ENCODE measurements around the gene FGD6. TPM values are rescaled to one million over a fixed set of nuclear protein-coding genes. Genes with fewer than 3 reads are reported as not detected.

Gene FGD6
- total RNA-seq: 1 to 10 TPM in 1 of 2 experiments, under 1 TPM in 1; 0.78 to 1.1 TPM

DNA sequence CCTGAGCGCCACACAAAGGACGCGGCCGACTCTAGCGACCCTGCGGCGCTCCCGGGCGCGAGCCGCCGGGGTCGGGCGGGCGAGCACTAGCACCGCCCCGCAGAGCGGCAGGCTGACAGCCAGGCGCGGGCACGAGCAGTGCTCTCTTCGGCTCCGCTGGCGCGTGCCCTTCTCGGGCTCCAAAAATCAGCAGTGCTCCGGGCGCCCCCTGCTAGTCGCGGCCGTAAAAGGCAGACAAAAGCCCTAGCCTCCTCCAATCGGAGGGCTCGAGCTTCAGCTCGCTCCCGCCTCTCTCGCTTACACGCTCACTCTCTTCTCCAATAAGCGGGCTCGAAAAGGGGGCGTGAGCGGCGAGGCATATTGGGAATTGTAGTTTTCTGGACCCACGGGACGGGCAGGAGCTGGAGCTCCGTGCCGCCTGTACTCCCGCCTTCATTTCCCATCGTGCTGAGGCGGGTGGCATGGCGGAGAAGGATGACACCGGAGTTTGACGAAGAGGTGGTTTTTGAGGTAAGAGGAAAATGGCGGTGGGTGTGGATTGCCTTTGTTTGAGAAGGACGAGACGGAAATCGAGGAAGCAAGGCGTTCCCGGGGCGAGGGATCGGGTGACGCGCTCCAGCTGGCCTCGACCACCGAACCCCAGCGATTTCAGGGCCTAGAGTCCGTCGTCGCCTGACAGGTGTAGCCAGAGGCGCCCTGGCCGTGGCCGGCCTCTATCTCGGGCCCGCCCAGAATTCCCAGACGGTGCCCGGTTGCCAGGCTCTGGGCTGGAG lies at the start of gene FGD6, which contains the start of gene VEZT:
Gene FGD6 (minus strand): TSS at position 91 of the 773 bp plus-strand sequence. CDS start 227 bp downstream, outside the sequence.
Gene VEZT (plus strand): TSS at position 431 of the 773 bp plus-strand sequence. CDS start 44 bp downstream, at position 475.
- peak within 1 kb of the TSS; percentile 95 for H3K27ac Mint-ChIP-seq
- CTCF ChIA-PET: interaction anchor here (0.6 to 1.8 kb wide), 11 partner anchors 11 to 317 kb away, joined by 3 to 19 read pairs (median 4); partner anchors contain the start of genes METAP2 and NR2C1
- H3K27me3 Mint-ChIP-seq: no peaks in the 10 kb centered on the region
- peaks cover 35% of the 10 kb centered on the region for H3K4me1 Mint-ChIP-seq (ENCODE audit: low read depth)
- peak; percentile 99 for DNase-seq
- H3K4me3 Mint-ChIP-seq: peak within 1 kb of the TSS; percentile 89
- intact Hi-C loops (cut with micrococcal nuclease): loop anchor here (1.0 to 5.0 kb wide), 11 partner anchors 100 to 1010 kb away; partner anchors contain the start of genes LTA4H, METAP2, NDUFA12 and NR2C1
- H3K36me3 Mint-ChIP-seq: peaks cover 3% of the 10 kb centered on the region
- H3K9me3 Mint-ChIP-seq: no peaks in the 10 kb centered on the region
- POLR2A ChIA-PET: interaction anchor here (0.6 to 2.2 kb wide), 7 partner anchors 30 to 725 kb away, joined by 3 to 16 read pairs (median 5); partner anchors contain the start of genes AMDHD1, CCDC38, METAP2 and NR2C1

DNA sequence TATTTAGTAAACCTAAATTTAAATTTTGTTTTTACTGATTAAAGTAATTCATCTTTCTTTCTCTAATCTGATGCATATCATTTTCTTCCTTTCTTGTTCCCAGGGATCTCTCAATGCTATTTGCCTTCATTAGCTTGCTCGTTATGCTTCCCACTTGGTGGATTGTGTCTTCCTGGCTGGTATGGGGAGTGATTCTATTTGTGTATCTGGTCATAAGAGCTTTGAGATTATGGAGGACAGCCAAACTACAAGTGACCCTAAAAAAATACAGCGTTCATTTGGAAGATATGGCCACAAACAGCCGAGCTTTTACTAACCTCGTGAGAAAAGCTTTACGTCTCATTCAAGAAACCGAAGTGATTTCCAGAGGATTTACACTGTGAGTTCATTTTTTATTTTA lies 49.0 kb upstream of the FGD6 start:
- intact Hi-C loops (cut with micrococcal nuclease): no loop called here
- POLR2A ChIA-PET: no interaction called here

DNA sequence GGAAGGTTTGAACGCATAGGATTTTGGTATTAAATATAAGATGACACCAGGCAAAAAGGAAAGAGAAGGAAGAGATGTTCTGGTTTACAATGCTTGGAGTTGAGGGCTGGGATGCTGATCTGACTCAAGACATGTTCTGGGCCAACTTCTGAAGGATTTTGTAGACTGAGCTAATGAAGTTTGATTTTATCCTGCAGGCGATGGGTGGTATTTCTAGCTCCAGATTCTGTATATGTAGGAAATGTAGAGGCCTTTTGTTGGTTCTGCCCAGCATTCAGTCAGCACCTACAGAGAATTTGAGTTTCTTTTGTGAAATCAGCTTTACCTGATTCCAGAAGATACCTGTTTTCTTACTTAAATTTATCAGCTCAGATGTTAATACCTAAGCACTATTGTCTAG lies 48.5 kb upstream of the FGD6 start:
- Mint-ChIP-seq H3K9me3 (no peaks in the 10 kb centered on the region), H3K27ac (no peak overlapping the region), H3K27me3 (no peaks in the 10 kb centered on the region), H3K4me3 (no peak overlapping the region), H3K36me3 (peaks cover 19% of the 10 kb centered on the region), H3K4me1 (ENCODE audit: low read depth) (no peaks in the 10 kb centered on the region)
- ChIA-PET CTCF (interaction anchor here (1.1 kb wide), 1 partner anchor 269 kb away, joined by 5 read pairs; no protein-coding TSS in a partner anchor), POLR2A (no interaction called here)
- no peak for DNase-seq
- intact Hi-C loops (cut with micrococcal nuclease): no loop called here

More for the DNA sequence above, 49.0 kb upstream of the FGD6 start:
- no peaks in the 10 kb centered on the region for H3K4me1 Mint-ChIP-seq (ENCODE audit: low read depth)
- CTCF ChIA-PET: interaction anchor here (1.1 kb wide), 1 partner anchor 268 kb away, joined by 5 read pairs; no protein-coding TSS in a partner anchor
- no peak overlapping the region for H3K27ac Mint-ChIP-seq
- H3K36me3 Mint-ChIP-seq: peaks cover 19% of the 10 kb centered on the region
- H3K4me3 Mint-ChIP-seq: no peak overlapping the region
- no peaks in the 10 kb centered on the region for H3K9me3 Mint-ChIP-seq
- DNase-seq: no peak
- H3K27me3 Mint-ChIP-seq: no peaks in the 10 kb centered on the region

DNA sequence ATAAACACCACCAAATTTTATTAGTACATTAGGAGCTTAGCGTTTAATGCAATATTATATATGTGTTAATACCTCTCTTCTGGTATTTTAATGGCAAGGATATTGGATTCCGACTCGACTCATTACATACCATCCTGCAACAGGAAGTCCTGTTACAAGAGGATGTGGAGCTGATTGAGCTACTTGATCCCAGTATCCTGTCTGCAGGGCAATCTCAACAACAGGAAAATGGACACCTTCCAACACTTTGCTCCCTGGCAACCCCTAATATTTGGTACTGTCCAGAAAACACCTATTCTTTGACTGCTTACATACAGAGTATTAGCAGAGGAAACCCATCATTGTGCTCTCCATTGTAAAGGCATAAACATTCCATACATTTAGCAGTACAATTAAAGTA lies 45.5 kb upstream of the FGD6 start:
- Mint-ChIP-seq H3K27me3 (no peaks in the 10 kb centered on the region), H3K36me3 (peaks cover 22% of the 10 kb centered on the region), H3K4me3 (no peak overlapping the region), H3K9me3 (no peaks in the 10 kb centered on the region), H3K27ac (no peak overlapping the region), H3K4me1 (ENCODE audit: low read depth) (no peaks in the 10 kb centered on the region)
- no peak for DNase-seq
- CTCF ChIA-PET: no interaction called here
- intact Hi-C loops (cut with micrococcal nuclease): no loop called here
- POLR2A ChIA-PET: no interaction called here

DNA sequence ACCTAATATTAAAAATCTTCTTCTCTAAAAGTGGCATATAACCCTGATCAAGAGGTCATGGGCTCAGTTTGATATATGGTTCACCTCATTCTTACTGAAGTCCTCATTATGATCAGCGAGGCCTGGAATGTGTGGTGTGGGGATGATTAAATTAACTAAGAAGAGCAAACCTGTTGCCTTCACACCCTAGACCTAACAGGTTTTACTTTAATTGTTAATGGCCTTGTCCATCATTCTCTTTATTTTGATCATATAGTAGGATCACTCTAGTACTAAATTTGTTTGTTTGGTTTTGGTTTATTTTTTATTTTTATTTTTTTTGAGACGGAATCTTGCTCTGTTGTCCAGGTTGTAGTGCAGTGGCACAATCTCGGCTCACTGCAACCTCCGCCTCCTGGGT lies 43.8 kb upstream of the FGD6 start:
- H3K4me3 Mint-ChIP-seq: no peak overlapping the region
- no peak for DNase-seq
- ChIA-PET CTCF (no interaction called here), POLR2A (no interaction called here)
- intact Hi-C loops (cut with micrococcal nuclease): no loop called here
- no peaks in the 10 kb centered on the region for H3K4me1 Mint-ChIP-seq (ENCODE audit: low read depth)
- H3K27me3 Mint-ChIP-seq: no peaks in the 10 kb centered on the region
- H3K36me3 Mint-ChIP-seq: peaks cover 25% of the 10 kb centered on the region
- no peak overlapping the region for H3K27ac Mint-ChIP-seq
- H3K9me3 Mint-ChIP-seq: no peaks in the 10 kb centered on the region

DNA sequence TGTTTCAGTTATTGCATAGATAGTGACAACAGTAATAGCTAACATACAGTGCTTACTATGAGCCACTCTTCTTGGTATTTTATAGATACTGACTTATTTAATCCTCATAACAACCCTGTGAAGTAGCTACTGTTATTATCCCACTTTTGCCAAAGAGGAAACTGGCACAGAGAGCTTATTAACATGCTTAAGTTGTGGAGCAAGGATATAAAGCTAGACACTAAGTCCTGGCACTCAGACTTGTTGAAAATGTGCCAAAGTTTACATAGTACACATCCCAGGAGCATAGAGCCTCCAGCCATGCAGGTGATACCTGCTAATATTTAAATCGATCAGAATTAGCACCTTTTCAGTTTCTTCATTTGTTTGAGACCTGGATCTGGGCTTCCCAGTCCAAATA lies 42.1 kb upstream of the FGD6 start:
- no peak overlapping the region for H3K27ac Mint-ChIP-seq
- CTCF ChIA-PET: interaction anchor here (1.0 kb wide), 1 partner anchor 35 kb away, joined by 3 read pairs; no protein-coding TSS in a partner anchor

DNA sequence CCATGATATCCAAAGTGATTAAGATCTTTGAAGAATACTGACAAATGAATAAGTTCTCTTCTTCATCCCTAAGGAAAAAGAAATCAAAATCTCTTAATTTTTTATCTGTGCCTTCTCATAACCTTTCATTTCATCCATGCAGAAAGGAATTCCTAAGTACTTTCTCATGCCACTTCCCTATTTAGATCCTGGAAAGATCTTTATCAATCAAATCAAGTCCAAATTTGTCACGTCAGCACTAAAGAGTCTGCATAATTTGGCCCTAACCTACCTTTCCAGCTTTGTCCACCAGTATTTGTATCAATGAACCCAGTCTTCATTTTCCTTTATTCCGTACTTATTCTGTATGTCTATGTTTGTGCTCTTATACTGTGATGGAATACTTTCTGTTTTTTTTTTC lies 41.5 kb upstream of the FGD6 start:
- H3K27me3 Mint-ChIP-seq: no peaks in the 10 kb centered on the region
- H3K36me3 Mint-ChIP-seq: peaks cover 37% of the 10 kb centered on the region
- CTCF ChIA-PET: interaction anchor here (1.0 to 1.2 kb wide), 2 partner anchors 34 to 276 kb away, joined by 3 read pairs; no protein-coding TSS in a partner anchor
- H3K4me3 Mint-ChIP-seq: no peak overlapping the region
- intact Hi-C loops (cut with micrococcal nuclease): no loop called here
- DNase-seq: no peak
- H3K27ac Mint-ChIP-seq: no peak overlapping the region
- H3K9me3 Mint-ChIP-seq: no peaks in the 10 kb centered on the region
- POLR2A ChIA-PET: no interaction called here
- no peaks in the 10 kb centered on the region for H3K4me1 Mint-ChIP-seq (ENCODE audit: low read depth)

More for the DNA sequence above, 42.1 kb upstream of the FGD6 start:
- Mint-ChIP-seq H3K27me3 (no peaks in the 10 kb centered on the region), H3K4me1 (ENCODE audit: low read depth) (no peaks in the 10 kb centered on the region), H3K4me3 (no peak overlapping the region), H3K9me3 (no peaks in the 10 kb centered on the region), H3K36me3 (peaks cover 37% of the 10 kb centered on the region)
- DNase-seq: no peak
- POLR2A ChIA-PET: no interaction called here
- intact Hi-C loops (cut with micrococcal nuclease): no loop called here

DNA sequence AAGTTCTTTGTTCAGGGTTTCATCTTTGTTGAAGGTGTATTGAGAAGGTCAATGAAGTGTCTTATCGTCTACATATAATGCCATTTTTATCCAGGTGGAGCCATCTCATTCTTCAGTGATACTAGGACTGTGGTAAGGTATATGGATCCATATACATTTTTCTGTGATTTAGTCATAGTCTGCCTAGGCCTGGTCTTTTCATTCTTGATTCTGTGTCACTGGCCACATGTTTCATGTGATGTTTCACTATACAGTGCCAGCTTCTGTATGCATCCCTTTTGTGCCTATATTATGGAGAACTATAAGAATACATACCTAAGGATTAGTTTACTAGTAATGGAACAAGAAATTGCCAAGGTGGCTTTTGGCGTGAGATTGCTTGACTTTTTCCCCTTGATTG lies 40.9 kb upstream of the FGD6 start:
- H3K4me1 Mint-ChIP-seq (ENCODE audit: low read depth): no peaks in the 10 kb centered on the region
- intact Hi-C loops (cut with micrococcal nuclease): no loop called here
- CTCF ChIA-PET: interaction anchor here (1.2 kb wide), 1 partner anchor 276 kb away, joined by 3 read pairs; no protein-coding TSS in a partner anchor
- H3K27me3 Mint-ChIP-seq: no peaks in the 10 kb centered on the region
- peaks cover 40% of the 10 kb centered on the region for H3K36me3 Mint-ChIP-seq
- no peak overlapping the region for H3K4me3 Mint-ChIP-seq
- no peak overlapping the region for H3K27ac Mint-ChIP-seq
- H3K9me3 Mint-ChIP-seq: no peaks in the 10 kb centered on the region
- POLR2A ChIA-PET: no interaction called here
- no peak for DNase-seq

DNA sequence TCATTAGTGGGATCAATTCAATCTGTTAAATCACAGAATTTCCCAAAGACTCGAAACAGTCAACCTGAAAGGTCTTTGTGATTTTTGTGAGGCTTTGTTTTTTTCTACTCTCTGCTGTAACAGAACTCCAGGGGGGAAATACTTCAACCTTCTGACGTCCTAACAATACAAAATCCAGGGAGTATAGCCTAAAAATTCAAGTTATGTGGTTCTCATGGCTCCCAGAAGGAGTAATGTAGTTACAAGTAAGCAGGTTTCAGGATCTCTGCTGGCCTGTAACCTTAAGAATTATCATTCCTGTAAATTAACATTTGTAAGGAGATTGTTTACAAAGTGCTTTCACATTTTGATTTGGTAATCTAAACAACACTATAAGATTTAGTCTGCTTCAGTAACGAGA lies 40.3 kb upstream of the FGD6 start:
- POLR2A ChIA-PET: no interaction called here

DNA sequence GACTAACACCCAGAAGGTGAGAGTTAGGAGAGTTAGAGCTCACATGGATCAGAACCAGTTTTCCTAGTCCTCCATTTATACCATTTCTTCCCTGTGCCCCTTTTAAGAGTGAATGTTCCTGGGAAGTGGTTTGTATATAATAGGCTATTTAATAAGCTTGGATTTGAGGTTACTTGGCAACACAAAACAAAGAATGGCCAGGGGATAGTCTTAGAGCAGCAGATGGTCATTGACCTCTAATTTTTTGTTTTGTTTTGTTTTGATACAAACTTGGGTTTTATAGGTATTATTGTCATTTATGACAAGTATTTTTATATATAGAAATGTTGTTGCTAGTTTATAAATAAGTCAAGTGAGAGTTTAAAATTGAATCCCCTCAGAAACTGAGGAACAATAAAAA lies 36.1 kb upstream of the FGD6 start:
- POLR2A ChIA-PET: interaction anchor here (0.6 kb wide), 1 partner anchor 14 kb away, joined by 3 read pairs; no protein-coding TSS in a partner anchor
- no peak overlapping the region for H3K4me3 Mint-ChIP-seq
- H3K36me3 Mint-ChIP-seq: peaks cover 32% of the 10 kb centered on the region
- H3K4me1 Mint-ChIP-seq (ENCODE audit: low read depth): peaks cover 5% of the 10 kb centered on the region
- DNase-seq: no peak
- CTCF ChIA-PET: no interaction called here
- intact Hi-C loops (cut with micrococcal nuclease): no loop called here
- no peaks in the 10 kb centered on the region for H3K27me3 Mint-ChIP-seq
- no peaks in the 10 kb centered on the region for H3K9me3 Mint-ChIP-seq
- no peak overlapping the region for H3K27ac Mint-ChIP-seq

More for the DNA sequence above, 40.3 kb upstream of the FGD6 start:
- intact Hi-C loops (cut with micrococcal nuclease): no loop called here
- Mint-ChIP-seq H3K27ac (no peak overlapping the region), H3K27me3 (no peaks in the 10 kb centered on the region), H3K9me3 (no peaks in the 10 kb centered on the region), H3K36me3 (peaks cover 38% of the 10 kb centered on the region), H3K4me3 (no peak overlapping the region), H3K4me1 (ENCODE audit: low read depth) (no peaks in the 10 kb centered on the region)
- no peak for DNase-seq
- CTCF ChIA-PET: interaction anchor here (1.2 kb wide), 1 partner anchor 277 kb away, joined by 3 read pairs; no protein-coding TSS in a partner anchor

DNA sequence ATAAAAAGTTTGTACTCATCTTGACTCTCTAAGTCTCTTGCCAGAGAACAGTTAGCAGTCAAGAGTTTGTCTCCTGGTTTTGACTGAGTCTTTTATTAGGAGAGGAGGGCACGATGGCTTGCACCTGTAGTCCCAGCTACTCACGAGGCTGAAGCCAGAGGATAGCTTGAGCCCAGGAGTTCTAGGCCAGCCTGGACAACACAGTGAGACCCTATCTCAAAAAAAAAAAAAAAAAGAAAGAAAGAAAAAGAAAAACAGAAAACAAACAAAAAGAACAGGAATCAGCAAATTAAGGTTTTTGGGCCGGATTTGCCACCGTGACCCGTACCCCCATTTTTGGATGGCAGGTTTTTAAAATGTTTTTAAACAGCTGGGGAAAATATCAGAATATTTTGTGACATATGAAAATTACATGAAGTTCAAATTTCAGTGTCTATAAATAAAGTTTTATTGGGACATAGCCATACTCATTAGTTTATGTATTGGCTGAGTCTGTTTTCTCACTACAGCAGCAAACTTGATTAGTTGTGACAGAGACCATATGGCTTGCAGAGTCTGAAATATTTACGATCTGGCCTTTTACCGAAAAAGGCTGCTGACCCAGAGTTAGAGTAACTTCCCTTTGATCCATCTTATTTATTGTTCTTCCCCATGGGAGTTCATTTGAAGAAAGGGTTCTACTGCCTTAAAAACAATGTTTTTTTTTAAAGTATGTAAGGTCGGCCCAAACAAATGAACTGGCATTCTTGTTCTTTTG lies 31.5 kb upstream of the FGD6 start:
- H3K4me3 Mint-ChIP-seq: no peak overlapping the region
- ChIA-PET POLR2A (no interaction called here), CTCF (no interaction called here)
- no peak overlapping the region for H3K27ac Mint-ChIP-seq
- no peaks in the 10 kb centered on the region for H3K9me3 Mint-ChIP-seq
- DNase-seq: no peak
- no peaks in the 10 kb centered on the region for H3K27me3 Mint-ChIP-seq
- H3K36me3 Mint-ChIP-seq: peaks cover 13% of the 10 kb centered on the region
- H3K4me1 Mint-ChIP-seq (ENCODE audit: low read depth): peaks cover 15% of the 10 kb centered on the region
- intact Hi-C loops (cut with micrococcal nuclease): no loop called here

DNA sequence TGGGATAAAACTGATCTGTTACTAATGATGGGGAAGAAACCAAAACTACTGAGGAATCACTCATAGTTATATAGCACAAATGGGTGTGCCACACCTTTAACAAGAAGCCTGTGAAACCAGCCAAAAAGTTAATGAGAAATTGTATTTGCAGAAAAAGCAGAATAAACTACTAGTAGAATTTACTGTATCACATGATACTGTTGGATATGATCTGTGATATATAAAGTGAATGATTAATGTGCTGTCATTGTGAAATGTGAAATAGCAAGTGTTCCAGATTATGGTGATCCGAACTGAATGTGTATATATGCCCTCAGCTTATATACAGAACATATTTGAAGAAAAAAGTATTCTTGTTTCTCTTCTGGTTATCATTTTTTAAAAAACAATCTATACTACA lies 30.8 kb upstream of the FGD6 start:
- ChIA-PET CTCF (interaction anchor here (1.5 kb wide), 1 partner anchor 287 kb away, joined by 4 read pairs; no protein-coding TSS in a partner anchor), POLR2A (no interaction called here)
- Mint-ChIP-seq H3K36me3 (peaks cover 10% of the 10 kb centered on the region), H3K4me3 (no peak overlapping the region), H3K4me1 (ENCODE audit: low read depth) (peaks cover 15% of the 10 kb centered on the region), H3K9me3 (no peaks in the 10 kb centered on the region), H3K27me3 (no peaks in the 10 kb centered on the region), H3K27ac (no peak overlapping the region)
- no peak for DNase-seq
- intact Hi-C loops (cut with micrococcal nuclease): no loop called here

Data from activated CD4-positive, alpha-beta memory T cell treated with anti-CD3 and anti-CD28 coated beads for 36 hours (primary cell).